SIG-M5 treated with dmso at 0.1 percent for 504 hours (cell line): ENCODE results near the gene EVX2.

Experiments used
- DNase-seq: peaks from one replicate; lab custom pipeline; 2025; ENCODE audit not compliant: unreplicated experiment; lab: John Stamatoyannopoulos, UW

The EVX2 gene

DNA sequence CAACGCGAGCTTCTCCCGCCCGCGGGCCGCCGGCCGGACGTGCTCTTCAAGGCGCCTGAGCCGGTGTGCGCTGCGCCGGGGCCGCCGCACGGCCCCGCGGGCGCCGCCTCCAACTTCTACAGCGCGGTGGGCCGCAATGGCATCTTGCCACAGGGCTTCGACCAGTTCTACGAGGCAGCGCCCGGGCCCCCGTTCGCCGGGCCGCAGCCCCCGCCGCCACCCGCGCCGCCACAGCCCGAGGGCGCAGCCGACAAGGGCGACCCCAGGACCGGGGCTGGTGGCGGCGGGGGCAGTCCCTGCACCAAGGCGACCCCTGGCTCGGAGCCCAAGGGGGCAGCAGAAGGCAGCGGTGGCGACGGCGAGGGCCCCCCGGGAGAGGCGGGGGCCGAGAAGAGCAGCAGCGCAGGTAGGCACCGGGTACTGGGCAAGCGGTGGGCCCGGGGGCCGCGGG, 24.0 kb upstream of the EVX2 start:
- no peak for DNase-seq

DNA sequence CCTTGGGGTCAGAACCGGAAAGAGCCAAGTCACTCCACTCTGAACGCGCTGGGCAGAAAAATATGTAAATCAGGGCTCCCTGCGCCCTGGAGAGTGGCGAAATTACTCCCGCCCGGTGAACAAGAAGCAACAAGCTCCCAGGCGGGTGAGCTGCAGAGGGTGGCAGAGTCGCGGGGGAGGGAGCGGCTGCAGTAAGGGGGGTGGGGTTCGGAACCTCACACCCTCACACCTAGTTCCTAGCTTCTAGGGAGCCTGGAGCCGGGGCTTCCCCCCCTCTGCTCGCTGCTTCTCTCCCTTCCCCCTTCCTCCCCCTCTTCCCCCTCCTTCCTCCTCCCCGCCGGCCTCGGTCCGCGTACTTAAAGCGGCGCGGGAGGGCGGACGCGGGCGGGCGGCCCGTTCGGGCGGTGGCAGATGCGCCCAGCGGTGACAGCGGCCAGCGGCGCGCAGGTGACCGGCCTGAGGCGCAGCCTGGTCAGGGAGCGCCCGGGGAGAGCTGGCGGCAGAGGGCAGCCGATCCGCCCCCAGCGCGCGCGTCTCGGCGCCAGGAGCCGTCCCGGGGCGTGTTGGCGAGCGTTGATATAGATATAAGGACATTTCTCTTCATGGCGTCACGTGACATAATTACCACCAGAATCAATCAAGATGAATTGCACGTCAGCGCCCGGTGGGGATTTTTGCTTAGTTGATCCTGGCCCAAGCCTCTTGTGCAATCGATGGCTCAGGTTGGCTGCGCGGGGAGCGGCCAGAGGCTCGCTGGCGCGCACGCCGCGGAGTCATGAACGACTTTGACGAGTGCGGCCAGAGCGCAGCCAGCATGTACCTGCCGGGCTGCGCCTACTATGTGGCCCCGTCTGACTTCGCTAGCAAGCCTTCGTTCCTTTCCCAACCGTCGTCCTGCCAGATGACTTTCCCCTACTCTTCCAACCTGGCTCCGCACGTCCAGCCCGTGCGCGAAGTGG, 23.1 kb upstream of the EVX2 start, which contains the start of gene HOXD11:
Gene HOXD11 (plus strand): TSS at position 700 of the 959 bp plus-strand sequence. CDS start 76 bp downstream, at position 776.
- peak; percentile 60 for DNase-seq

DNA sequence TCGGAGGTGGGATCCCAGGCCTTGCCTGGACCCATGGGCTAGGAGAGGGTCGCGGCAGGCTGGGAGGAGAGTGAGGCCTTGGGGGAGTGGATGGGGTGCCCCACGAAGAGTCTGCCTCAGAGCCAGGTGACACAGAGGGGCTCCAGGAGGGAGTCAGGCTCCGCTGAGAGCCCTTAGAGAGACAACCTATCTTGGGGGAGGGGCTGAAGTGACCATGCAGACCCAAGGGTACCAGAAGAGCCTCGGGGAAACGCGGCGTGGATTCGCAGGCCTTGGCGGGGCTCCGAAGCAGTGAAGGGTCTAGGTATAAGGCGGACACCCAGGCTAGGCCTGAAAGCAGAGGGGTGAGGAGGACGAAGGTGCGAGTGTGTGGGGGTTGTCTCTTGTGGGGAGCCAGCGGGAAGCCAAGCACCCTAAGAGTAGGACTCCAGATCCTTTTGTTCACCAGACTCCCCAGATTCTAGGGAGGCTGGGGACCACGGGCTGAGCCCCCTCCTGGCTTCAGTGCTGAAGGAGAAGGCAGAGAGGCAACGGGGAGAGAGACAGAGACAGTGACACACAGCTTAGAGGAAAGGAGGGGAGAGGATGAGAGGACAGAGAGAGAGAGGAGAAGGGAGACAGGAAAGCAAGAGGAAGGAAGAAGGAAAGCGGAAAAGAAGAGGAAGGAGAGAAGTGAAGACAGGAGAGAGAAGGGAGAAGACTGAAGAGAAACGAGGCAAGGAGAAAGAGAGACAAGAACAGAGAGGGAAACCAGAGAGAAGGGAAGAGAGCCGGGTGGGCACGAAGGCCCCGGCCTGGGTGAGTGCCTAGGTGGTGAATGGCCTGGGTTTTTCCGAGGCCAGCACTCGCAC, 22.2 kb upstream of the EVX2 start:
- DNase-seq, result no peak

DNA sequence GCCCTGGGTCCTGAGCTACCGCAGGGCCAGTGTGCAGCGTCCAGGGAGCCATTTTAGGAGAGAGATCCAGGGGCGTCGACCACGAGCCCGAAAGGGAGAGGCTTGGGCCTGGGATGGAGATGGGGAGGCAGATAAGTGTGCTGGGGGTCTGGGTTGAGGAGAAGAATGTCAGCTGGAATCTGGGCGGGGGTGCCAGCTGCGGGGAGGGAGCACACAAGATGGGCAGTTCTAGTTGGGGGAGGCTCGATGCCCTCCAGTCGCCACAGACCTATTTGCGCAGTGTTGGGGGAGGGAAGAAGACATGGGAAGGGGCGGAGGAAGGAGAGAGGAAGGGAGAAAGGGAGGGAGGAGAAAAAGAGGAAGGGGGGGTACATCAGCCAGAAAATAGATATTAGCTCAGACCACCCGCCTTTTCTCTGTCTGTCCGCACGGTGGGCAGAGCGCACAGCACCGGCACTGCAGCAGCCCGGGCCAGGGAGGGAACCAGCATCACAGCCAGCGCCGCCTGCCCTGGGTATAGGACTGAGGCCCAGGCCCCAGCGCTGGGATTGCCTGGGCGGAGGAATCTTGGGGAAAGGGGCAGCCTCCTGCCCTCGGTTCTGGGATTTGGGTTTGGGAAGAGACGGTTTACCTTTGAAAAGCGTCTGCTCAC, 21.4 kb upstream of the EVX2 start:
- no peak for DNase-seq

DNA sequence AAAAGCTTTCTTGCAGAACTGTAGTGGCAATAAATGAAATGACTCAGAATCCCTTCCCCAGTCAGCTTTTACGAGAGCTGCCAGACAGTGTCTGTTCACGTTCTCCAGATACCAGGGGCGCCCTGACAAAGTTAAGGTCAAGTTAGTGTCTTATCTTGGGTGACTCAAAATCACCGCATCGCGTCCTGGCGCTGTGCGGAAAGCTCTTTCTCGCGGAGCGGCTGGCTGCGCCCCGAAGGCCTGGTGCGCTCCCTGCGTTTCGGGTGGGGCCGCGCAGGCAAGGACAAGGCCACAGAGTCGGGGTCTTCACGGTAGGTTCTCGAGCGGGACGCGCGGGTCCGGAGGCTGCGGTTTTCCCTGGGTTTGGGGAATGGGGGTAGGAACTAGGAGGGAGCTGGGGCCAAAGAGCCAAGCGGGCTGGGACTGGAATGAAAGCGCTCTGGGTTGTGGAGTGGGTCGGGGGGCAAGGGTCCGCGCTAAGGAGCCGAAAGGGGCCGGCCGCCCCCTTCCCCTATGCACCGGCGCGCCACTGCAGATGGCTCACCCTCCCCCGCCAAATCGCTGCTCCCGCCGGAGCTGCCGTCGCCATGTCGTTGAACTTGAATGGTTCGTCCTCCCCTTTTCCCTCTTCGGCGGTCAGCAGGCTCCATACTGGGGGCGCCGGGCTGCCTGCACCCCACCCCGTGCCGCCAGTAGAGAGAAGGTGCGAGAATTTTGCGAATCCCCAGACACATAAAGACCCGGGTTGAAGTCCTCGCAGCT, 20.7 kb upstream of the EVX2 start:
- DNase-seq, result peak; percentile 37

DNA sequence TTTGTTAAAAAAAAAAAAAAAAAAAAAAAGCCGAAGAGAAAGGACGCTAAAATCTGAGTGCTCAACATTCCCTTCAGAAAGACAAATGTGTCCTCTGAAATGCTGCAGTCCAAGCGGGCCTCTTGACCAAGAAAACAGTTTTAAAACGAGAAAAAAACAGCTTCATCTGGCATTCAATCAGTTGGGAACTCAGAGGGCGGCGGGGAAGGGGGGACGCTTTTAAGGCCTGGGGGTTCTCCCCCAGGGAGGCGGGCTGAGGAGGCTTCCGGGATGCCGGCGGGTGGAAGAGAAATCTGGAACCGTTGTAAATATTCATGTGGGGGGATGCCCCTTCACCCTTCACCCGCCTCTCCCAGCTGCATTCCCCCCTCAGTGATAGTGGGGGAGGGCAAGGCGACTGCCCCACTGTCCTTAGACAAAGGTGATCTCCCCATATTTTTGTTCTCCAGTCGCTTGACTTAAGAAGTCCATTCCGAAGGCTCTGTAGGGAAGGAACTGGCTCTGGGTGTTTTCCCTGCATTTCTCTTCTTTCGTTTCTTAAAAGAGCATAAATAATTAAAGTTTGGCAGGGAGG, 20.1 kb upstream of the EVX2 start:
- DNase-seq, result no peak

DNA sequence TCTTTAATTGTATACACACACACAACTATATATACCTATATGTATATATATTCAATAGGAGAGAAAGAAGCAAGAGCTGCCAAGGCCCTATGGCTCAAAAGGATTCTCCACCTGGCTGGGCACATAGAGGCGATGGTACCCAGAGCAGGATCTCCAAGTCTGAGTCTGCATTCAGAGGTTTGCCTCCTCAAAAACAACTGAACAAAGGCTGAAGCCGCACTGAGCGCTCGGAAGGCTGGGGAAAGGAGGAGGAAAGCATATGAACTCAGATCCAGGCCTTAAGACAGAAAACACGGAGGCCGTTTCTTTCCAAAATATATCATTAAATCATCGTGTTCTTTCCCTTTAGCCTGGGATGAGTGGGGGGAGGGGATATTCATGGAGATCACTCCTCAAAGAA, 19.4 kb upstream of the EVX2 start:
- no peak for DNase-seq

DNA sequence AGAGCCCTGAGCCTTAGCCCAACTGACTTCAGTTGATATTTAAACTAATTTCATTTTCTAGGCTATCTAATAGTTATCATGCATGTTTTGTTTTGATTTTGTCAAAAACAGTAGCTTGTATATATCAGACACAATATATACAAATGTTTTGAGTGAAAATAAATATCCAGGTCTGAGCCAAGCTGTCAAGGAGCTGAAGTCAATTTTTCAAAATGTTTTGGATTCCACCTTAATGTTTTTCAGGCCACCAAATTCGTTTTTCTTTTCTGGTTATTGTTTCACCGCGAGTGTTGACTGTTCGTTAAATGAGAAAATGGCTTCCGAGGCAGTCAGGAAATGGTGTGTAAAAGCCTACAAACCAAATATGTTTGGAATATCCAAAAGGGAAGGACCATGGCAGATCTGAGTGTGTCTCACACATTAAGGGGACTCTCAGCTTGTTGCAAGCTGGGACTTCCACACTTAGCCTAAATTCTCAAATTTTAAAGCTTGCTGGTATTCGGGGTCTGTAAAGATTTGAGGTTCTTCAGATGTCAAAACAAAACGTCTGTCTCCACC, 18.6 kb upstream of the EVX2 start:
- no peak for DNase-seq

DNA sequence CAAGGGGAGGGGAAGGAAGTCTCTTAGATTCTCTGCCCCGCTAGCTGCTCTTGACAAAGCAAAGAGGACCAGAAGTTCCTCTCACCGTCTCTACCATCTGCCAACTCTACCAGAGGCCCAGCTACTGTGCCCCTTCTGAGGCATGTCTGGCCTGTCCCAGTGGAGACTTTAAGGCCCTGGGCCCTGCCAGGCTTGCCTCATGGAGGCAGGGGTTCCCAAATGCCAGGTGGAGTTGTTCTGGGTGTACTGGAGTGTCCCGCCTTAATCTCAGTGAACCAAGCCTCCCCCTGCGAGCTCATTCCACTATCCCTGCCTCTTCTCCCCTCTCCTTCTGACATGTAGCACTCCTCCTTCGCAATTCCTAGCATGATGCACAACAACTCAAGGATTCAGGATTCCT, 18.1 kb upstream of the EVX2 start:
- DNase-seq, result no peak

DNA sequence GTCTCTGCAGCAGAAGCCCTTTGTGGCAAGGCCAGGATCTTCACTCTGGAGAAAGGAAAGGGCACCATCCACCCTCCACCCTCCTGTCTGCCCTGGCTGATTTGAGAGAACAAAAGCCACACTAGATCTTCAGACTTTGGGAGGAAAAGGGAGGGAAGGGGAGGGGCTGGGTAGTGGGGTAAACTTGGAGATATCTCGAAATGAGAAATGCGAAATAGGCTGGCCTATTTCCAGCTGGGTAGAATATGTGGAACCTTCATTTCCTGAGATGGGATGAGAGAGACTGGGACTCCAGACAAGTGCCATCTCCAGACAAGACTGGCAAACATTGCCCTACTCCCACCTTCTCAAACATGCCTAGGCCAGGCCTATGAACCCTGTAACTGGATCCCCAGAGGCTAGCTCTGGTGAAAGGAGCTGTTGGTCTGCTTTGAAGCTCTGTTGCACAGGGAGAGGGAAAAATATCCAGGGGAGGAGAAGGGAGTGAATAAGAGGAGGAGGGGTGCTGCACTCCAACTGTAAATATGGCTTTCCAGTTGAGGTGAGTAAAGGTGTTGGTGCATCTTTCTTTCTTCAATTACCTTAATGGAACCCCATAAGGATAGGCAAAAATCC, 17.6 kb upstream of the EVX2 start:
- DNase-seq, result no peak

DNA sequence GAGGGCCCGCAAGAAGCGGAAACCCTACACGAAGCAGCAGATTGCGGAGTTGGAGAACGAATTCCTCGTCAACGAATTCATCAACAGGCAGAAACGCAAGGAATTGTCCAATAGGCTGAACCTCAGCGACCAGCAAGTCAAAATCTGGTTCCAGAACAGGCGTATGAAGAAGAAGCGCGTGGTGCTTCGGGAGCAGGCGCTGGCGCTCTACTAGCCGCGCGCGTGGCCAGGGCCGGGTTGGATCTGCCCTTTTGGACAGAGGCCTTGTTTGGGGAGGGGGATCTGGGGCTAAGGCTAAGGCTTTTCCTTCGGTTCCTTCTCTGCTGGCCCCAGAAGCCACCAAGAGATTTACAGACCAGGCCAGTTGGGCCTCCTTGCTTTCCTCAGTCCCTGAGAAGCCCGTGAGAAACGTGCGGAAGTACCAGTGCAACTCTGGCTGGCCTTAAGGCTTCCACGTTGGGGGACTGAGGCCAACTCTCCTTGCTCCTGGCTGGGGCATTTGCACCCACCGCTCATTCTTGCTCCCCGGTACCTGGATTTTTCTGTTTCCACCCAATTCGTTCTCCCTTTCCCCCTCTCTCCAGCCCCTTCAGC, 16.9 kb upstream of the EVX2 start:
- no peak for DNase-seq

DNA sequence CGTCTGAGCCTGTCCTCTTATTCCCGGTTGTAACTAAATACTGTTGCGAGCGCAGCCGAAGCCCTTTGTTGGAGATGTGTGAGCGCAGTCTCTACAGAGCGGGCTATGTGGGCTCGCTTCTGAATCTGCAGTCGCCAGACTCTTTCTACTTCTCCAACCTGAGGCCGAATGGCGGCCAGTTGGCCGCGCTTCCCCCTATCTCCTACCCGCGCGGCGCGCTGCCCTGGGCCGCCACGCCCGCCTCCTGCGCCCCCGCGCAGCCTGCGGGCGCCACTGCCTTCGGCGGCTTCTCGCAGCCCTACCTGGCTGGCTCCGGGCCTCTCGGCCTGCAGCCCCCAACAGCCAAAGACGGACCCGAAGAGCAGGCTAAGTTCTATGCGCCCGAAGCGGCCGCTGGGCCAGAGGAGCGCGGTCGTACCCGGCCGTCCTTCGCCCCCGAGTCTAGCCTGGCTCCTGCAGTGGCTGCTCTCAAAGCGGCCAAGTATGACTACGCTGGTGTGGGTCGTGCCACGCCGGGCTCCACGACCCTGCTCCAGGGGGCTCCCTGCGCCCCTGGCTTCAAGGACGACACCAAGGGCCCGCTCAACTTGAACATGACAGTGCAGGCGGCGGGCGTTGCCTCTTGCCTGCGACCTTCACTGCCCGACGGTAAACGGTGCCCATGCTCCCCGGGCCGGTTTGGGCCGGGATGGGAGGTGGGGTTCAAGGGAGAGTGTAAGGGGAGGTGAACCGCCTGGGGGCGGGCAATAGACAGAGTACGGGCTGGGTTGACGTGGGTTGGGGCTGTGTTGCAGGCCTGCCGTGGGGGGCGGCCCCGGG, 16.2 kb upstream of the EVX2 start, which contains the start of gene HOXD12:
Gene HOXD12 (plus strand): TSS at position 68 of the 819 bp plus-strand sequence. CDS start 7 bp downstream, at position 75.
- DNase-seq, result no peak

DNA sequence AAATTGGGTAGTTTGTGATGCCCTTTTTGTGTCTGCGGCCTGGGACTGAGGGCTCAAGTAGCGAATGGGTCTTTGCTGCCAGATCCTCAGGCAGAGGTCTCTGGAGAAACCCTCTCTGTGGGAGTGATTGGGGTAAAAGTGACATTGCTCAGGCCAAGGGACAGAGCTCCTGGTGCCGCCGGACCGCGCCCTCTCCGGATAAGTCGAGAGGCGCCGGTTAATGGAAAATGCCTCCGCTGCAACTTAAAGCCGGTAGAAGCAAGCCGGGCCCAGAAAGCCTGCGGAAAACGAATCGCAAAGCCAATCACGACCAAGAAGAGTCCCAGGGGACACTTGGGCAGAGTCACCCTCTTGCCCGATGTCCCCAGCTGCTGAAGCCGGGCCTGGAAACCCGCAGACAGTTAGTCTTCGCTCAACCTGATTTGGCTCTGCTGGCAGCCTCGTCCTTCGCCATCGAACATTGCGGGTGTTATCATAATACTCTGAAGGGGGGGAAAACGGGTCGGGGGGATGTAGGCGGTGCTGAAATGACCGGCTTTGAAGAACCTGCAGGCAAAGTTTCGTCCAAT, 15.5 kb upstream of the EVX2 start:
- no peak for DNase-seq

DNA sequence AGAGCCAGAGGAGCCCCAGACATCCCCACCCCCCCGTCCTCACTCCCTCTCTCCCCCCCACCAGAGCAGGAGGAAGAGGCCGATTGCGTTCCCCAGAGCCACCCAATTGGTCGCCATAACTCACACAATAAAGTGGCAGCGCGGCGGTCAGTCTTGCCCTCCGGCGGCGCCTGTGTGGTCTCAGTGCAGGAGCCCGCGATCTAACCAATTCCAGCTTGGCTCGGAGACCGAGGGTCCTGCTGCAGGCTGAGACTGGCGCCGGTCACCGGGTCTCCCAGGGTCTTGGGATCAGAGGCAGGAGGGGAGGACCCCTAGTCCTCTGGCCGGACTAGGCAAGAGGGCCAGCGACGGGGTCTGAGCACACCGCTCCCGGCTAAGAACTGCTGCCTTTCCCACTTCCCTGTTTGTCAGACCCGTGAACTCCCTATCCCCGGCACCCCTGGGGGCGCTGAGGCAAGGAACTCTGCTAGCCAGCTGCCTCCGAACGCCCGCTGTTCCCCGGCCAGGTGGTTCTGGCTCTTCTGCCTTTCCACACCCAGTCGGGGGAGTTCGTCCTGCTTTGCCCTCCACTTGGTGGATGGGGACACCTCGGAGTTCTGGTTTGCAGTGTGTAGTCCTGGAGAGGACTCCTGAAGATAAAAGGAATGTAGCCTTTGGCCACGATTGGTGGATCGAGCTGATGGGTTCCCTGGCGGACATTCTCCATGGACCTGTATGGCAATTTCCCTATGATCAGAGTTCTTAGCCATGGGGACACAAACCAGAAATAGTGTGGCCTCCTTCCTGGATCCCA, 14.8 kb upstream of the EVX2 start:
- no peak for DNase-seq

DNA sequence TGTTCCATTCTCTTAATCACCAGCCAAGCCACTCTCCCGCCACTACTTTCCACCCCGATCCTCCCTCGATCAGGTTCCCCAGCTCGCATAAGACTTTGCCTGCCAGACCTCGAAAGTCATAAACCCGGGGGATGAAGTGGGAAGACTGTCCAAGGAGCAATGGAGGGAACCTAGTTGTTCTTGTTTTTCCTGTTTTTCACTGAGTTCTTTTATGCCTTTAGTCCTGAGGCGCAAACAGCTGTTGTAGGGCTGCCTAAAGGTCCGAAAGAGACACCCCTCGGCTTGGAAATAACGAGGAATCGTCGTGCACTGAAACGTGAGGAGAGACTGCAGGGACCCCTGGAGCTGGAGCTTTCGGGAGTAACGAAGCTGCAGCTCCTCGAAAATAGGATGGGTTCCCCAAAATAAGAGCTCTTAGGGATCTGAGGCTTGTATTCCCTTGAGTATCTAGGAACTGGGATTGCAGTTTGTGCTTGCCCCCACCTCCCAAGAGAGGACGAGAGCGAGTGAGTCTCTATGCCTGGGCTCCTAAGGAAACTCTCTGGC, 14.1 kb upstream of the EVX2 start:
- no peak for DNase-seq

DNA sequence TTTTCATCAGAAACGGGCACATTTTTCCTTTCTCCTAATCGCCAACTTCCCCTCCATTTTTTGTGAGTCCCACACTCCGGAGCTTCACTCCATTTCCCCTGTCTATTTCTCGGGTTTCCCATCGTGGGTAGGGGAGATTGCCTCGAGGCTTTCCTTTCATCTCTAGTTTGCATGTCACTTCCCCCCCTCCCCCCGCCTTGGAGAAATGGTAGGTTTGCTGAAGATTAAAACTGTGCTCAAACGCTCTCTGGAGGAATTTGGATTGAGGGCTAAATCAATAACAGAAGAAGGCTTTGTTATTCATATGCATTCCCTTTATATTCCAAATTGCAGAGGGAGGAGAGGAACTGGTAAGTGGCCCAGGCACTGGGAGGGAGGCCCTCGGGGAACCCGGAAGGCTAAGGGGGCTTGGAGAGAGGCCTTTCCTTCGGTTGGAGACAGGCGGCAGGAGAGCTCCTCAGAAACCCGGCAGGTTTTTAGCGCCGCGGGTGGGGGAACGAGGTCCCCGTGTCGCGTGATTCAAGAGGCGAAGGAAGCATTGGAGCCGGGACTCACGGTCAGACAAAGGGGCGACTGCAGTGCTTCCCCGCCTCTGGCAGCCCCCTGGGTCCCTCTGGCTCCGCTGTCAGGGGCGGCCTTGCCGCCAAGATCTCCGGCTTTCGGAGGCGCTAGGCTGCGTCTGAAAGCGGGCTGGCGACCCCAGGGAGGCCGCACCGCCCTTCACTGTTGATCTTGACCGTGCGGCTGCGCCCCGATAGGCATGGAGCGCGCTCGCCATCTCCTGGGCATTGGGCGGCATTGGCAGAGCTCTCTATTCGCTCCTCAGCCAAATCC, 13.4 kb upstream of the EVX2 start:
- DNase-seq, result peak; percentile 93
